HL-60 (cell line): ENCODE data around the gene AP4M1.

Experiments
- POLR2AphosphoS5 ChIP-seq: IDR thresholded peaks from 2 replicates; pipeline ENCODE4 v1.6.1; 2012; ENCODE audit warnings: low read depth
- TF ChIP-seq, protein P1 (sequence below): IDR thresholded peaks from one replicate; pipeline ENCODE4 v1.5.1; 2011; ENCODE audit warnings: low read length, control low read depth, inconsistent platforms; ENCODE audit not compliant: insufficient read depth
- TF ChIP-seq, protein P2 (sequence below): IDR thresholded peaks from 2 replicates; pipeline ENCODE4 v1.6.1; 2012; ENCODE audit warnings: low read depth; ENCODE audit not compliant: insufficient replicate concordance

- TF ChIP-seq, protein P1, sequence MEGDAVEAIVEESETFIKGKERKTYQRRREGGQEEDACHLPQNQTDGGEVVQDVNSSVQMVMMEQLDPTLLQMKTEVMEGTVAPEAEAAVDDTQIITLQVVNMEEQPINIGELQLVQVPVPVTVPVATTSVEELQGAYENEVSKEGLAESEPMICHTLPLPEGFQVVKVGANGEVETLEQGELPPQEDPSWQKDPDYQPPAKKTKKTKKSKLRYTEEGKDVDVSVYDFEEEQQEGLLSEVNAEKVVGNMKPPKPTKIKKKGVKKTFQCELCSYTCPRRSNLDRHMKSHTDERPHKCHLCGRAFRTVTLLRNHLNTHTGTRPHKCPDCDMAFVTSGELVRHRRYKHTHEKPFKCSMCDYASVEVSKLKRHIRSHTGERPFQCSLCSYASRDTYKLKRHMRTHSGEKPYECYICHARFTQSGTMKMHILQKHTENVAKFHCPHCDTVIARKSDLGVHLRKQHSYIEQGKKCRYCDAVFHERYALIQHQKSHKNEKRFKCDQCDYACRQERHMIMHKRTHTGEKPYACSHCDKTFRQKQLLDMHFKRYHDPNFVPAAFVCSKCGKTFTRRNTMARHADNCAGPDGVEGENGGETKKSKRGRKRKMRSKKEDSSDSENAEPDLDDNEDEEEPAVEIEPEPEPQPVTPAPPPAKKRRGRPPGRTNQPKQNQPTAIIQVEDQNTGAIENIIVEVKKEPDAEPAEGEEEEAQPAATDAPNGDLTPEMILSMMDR = no peak
- no peak for TF ChIP-seq POLR2AphosphoS5
- TF ChIP-seq, protein P2, sequence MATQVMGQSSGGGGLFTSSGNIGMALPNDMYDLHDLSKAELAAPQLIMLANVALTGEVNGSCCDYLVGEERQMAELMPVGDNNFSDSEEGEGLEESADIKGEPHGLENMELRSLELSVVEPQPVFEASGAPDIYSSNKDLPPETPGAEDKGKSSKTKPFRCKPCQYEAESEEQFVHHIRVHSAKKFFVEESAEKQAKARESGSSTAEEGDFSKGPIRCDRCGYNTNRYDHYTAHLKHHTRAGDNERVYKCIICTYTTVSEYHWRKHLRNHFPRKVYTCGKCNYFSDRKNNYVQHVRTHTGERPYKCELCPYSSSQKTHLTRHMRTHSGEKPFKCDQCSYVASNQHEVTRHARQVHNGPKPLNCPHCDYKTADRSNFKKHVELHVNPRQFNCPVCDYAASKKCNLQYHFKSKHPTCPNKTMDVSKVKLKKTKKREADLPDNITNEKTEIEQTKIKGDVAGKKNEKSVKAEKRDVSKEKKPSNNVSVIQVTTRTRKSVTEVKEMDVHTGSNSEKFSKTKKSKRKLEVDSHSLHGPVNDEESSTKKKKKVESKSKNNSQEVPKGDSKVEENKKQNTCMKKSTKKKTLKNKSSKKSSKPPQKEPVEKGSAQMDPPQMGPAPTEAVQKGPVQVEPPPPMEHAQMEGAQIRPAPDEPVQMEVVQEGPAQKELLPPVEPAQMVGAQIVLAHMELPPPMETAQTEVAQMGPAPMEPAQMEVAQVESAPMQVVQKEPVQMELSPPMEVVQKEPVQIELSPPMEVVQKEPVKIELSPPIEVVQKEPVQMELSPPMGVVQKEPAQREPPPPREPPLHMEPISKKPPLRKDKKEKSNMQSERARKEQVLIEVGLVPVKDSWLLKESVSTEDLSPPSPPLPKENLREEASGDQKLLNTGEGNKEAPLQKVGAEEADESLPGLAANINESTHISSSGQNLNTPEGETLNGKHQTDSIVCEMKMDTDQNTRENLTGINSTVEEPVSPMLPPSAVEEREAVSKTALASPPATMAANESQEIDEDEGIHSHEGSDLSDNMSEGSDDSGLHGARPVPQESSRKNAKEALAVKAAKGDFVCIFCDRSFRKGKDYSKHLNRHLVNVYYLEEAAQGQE = no peak
Observed at GRCh38 chr7:100137851-100138760, 36.7 kb downstream of the AP4M1 start.
